Measurements from ENCODE around the gene MCL1. TPM values are rescaled to one million over a fixed set of nuclear protein-coding genes. Genes with fewer than 3 reads are reported as not detected.

Gene MCL1
- polyA plus RNA-seq, 2 of the 4 experiments (the other 2 are of a cell fraction), result 80.0 to 202 TPM

GRCh38 chr1:150554086-150554452, 25.3 kb downstream of the MCL1 start:
- ChIA-PET POLR2A (no interaction called here), CTCF (interaction anchor here (6.1 kb wide), 1 partner anchor 7 kb away, joined by 102 read pairs; no protein-coding TSS in a partner anchor)
- H3K4me2 ChIP-seq, result no peak overlapping the region
- peaks cover 17% of the 10 kb centered on the region for H3K4me1 ChIP-seq
- no peaks in the 10 kb centered on the region for H3K9me3 ChIP-seq
- FAIRE-seq (no peak), ATAC-seq (no peak), DNase-seq (ENCODE audit: low read depth in 1 of 2, low spot score in 1 of 2) (no peak)
- H3K27ac ChIP-seq, result 0 out of 6 replicates have a peak overlapping the region, but pooled peaks of 1 of the 2 experiments have one; percentile 31
- TF ChIP-seq ZFP36 (IDR thresholded peaks at IDR 0.05; ENCODE audit: borderline replicate concordance, partially characterized antibody) (no peak), MAZ (IDR thresholded peaks at IDR 0.05; ENCODE audit: borderline replicate concordance, low read depth, low read length) (no peak), NFE2L2 (conservative IDR thresholded peaks at IDR 0.05; ENCODE audit: low read length) (no peak), TFCP2L1 (CRISPR knock-in tag; IDR thresholded peaks at IDR 0.05) (no peak), ZNF302 (CRISPR knock-in tag; IDR thresholded peaks at IDR 0.05) (no peak), E2F6 (IDR thresholded peaks at IDR 0.05; ENCODE audit: borderline replicate concordance, low read depth) (no peak), JUNB (IDR thresholded peaks at IDR 0.05) (no peak), FOSB (CRISPR knock-in tag; IDR thresholded peaks at IDR 0.05) (no peak), MAFK (IDR thresholded peaks at IDR 0.05; ENCODE audit: partially characterized antibody) (no peak), CEBPB (IDR thresholded peaks at IDR 0.05) (no peak), ZC3H11A (IDR thresholded peaks at IDR 0.05) (no peak), HDAC2 (IDR thresholded peaks at IDR 0.05) (no peak), MAX (IDR thresholded peaks at IDR 0.05) (no peak), EP300 (IDR thresholded peaks at IDR 0.05) (no peak)
- no peak overlapping the region for H3K4me3 ChIP-seq
- WGBS (ENCODE audit: missing lambda C conversion rate), result 81% methylated on average over 6 of the region's 8 CpGs

- Histone ChIP-seq H3K9me3 (no peaks in the 10 kb centered on the region), H3K4me1 (peaks cover 17% of the 10 kb centered on the region), H3K27ac (peak overlapping the region in 1 of 2 experiments; percentile 92; a peak in 2 of 6 replicates), H3K4me3 (no peak overlapping the region), H3K4me2 (no peak overlapping the region)
- no peak for ATAC-seq
- CTCF ChIA-PET, result interaction anchor here (6.1 kb wide), 1 partner anchor 7 kb away, joined by 102 read pairs; no protein-coding TSS in a partner anchor
- no peak for FAIRE-seq
- DNase-seq (ENCODE audit: low read depth in 1 of 2, low spot score in 1 of 2), result no peak
- POLR2A ChIA-PET, result no interaction called here
- TF ChIP-seq ATOH8 (CRISPR knock-in tag; IDR thresholded peaks at IDR 0.05; ENCODE audit: low read depth) (no peak), CBX2 (IDR thresholded peaks at IDR 0.05; ENCODE audit: borderline replicate concordance, low read depth) (no peak), CHD4 (IDR thresholded peaks at IDR 0.05; ENCODE audit: borderline replicate concordance) (no peak), ZC3H11A (IDR thresholded peaks at IDR 0.05) (no peak), ZSCAN20 (CRISPR knock-in tag; IDR thresholded peaks at IDR 0.05) (no peak), NR3C1 (IDR thresholded peaks at IDR 0.05) (no peak), CEBPB (IDR thresholded peaks at IDR 0.05) (no peak), EP300 (IDR thresholded peaks at IDR 0.05) (no peak), KDM5A (IDR thresholded peaks at IDR 0.05) (no peak), PBX3 (IDR thresholded peaks at IDR 0.05) (no peak), RAD21 (conservative IDR thresholded peaks at IDR 0.05 in 1 of 2, IDR thresholded peaks at IDR 0.05 in 1 of 2) (no peak), PHF8 (IDR thresholded peaks at IDR 0.05; ENCODE audit: borderline replicate concordance, low read depth) (no peak), SMC3 (IDR thresholded peaks at IDR 0.05) (no peak)
- WGBS (ENCODE audit: missing lambda C conversion rate), result 89% methylated on average over 13 of the region's 23 CpGs
These were observed 25.9 kb downstream of the MCL1 start for GRCh38 chr1:150553392-150554085.

Data from A549 (cell line).